Hematopoietic multipotent progenitor cell treated with erythropoietin and hydrocortisone succinate and interleukin-3 and kit ligand, for 6 days (in vitro differentiated cells): Measurements from ENCODE around the gene OR11L1.

ENCODE experiments used
- DNase-seq: peaks from one replicate; pipeline ENCODE4 v3.0.0-alpha.2; 2015

OR11L1 gene

DNA sequence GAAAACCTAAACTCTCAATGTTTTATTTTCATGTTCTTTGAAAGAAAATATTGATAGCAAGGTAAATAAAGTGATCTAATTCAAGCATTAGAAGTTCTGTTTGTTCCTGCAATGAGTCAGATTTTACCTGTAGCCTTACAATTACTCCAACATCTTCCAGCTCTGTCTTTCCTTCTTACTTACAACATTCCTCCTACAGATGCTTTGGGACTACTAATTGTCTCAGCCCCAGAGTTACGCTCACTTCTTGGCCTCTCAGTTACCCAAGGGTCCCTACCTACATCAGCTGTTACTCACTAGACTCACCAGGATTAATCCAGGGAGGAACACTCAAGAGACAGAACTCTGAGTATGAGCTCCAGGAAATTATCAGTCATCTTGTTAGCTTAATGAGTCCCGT, 44.2 kb downstream of the OR11L1 start:
- no peak for DNase-seq
